Mononuclear cell (primary cell): ENCODE measurements around the gene GLP2R. TPM values are rescaled to one million over a fixed set of nuclear protein-coding genes. Genes with fewer than 3 reads are reported as not detected.

Experiments
- H3K27me3 ChIP-seq: 2 replicates; pipeline ENCODE4 v1.6.0; 2011; ENCODE audit warnings: low read length, control low read depth; ENCODE audit not compliant: insufficient read depth
- H3K4me1 ChIP-seq: 2 replicates; pipeline ENCODE4 v1.5.1; 2011; ENCODE audit warnings: mild to moderate bottlenecking, low read length, control low read depth; ENCODE audit not compliant: insufficient read depth
- H3K4me3 ChIP-seq: 2 replicates; pipeline ENCODE4 v1.5.1; 2011; ENCODE audit warnings: mild to moderate bottlenecking, low read length, moderate library complexity
- H3K9me3 ChIP-seq: 2 replicates; pipeline ENCODE4 v1.5.1; 2011; ENCODE audit warnings: low read depth, mild to moderate bottlenecking, control low read depth, low read length
- total RNA-seq: library from RNA; depleted of rRNA; stranded (reverse); fragments of >200 nt; gene quantifications from one replicate; pipeline ENCODE4 v1.2.3, GENCODE V29; 2012

GLP2R gene
- total RNA-seq, 1 donor: not detected

DNA sequence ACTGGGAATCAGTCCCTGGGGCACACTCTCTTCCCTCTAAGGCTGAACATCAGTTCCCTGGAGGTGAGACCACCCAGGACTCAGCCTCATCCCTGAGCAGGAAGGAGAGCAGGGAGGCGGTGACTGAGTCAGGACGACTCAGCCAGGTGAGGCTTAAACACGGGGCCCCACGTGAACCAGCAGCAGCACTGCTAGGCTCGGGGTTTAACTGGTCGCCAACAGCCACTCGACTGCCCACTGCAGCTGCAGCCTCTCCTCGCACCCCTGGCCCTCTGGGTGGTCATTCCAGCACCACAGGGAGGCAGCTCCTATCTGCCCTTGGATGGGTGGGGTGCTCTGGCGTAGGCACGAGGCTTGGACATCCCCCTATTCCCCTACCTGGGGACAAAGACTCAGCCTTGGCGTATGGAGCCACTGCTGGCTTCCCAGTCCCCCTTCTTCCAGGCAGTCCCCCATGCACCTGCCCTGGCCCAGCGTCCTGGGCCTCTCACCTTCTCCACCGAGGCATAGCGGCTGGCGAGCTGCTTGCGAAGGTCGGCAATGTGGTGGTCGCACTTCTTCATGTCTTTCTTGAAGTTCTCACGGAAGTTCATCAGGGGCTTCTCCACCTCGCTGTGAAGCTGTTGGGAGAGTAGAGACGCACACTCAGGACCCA, 100.6 kb downstream of the GLP2R start:
- Histone ChIP-seq H3K4me3 (no peak overlapping the region), H3K27me3 (no peaks in the 10 kb centered on the region), H3K9me3 (no peaks in the 10 kb centered on the region), H3K4me1 (no peaks in the 10 kb centered on the region)

DNA sequence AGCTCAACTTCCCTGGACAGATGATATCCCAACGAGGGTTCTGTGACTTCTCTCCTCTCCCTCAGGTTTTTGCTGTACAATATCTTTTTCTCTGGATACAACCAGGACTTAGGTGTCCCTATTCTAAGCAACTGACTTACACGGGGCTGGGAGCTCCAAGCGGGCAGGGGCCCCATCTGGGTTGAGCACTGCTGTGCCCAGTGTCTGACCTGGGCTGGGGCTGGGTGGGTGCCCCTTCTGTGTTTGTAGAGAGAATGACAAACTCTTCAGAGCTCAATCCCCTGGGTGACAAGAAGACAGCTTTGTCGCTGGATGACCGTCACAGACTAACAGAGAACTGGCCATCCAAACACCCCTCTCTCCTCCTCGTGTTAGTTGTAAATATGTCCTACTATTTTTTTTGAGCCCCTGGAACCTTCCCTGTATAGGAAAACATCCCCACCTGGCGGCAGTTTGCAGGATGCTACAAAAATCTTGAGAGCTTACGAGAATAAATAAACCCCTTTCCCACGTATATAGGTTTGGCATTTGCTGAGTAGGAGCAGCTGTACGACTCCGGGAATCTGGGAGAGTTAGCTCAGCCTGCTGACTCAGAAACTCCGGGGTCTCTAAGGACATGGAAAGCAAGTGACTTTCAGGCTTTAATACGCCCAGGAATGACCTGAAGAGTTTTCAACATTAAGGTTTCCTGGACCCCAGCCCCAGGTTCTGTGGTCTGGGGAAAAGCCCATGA, 103.0 kb downstream of the GLP2R start:
- H3K9me3 ChIP-seq: no peaks in the 10 kb centered on the region
- H3K4me1 ChIP-seq: no peaks in the 10 kb centered on the region
- no peak overlapping the region for H3K4me3 ChIP-seq

DNA sequence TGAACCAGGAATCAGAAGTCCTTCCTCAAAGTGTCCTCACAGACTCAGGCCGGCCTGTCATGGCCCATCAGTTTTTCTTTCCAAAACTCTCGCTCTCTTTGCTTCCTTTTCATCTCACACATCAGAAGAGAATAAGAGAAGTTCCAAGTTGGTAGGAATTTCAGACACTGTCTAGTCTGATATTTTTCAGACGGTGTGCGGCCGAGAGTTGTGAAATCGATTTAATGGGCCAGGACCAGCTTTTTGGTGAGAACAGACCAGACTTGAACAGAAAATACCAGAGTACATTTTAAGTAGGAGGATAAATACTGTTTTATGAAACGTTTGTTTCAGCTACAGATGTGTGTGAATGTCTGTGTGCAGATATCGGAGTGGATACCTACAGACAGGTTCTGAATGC, 104.1 kb downstream of the GLP2R start:
- Histone ChIP-seq H3K27me3 (no peaks in the 10 kb centered on the region), H3K4me1 (no peaks in the 10 kb centered on the region), H3K4me3 (no peak overlapping the region), H3K9me3 (no peaks in the 10 kb centered on the region)

More for the DNA sequence above, 103.0 kb downstream of the GLP2R start:
- no peaks in the 10 kb centered on the region for H3K27me3 ChIP-seq

DNA sequence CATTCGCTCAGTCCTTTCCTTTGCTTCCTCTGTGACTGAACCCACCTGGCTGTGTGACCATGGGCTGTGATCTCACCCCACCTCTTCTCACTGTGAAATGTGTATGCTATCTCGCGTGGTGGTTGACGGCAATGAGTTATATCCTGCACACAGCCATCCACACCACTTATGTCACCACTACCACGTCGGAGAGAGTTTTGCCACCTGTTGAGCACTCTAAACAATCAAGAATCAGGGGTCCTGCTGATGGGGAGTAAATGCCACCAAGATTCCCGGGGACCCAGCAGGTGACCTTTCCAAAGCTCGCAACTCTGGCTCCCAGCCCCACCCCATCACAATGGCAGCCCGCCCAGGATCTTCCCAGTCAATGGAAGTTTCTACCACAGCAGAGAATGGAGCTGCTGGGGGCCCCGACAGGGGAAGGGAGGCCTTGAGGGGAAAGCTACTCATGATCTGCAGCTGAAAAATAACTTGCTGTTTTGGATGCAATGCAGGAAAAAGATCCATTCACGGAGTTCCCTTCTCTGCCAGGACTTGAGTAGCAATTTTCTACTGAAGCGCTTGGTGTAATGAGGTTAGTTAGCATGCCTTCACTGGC, 105.5 kb downstream of the GLP2R start:
- Histone ChIP-seq H3K9me3 (no peaks in the 10 kb centered on the region), H3K4me1 (no peaks in the 10 kb centered on the region), H3K27me3 (no peaks in the 10 kb centered on the region), H3K4me3 (no peak overlapping the region)

DNA sequence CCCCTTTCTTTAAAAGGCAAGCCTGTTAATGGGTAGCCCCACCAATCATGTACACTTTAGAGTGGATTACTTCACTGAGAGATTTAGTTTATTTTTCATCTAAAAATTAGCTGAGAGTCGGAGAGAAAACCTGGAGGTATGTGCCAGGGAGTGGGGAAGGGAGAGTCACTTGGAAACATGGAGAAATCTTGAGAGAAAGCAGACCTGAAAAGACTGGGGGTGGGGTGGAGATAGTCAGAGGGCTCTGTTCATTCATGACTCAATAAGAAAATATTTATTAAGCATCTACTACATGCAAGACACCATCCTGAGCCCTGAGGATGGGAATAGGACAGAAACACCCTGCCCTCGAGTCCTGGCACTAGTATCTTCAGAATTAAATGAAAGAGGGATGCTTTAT, 106.8 kb downstream of the GLP2R start:
- Histone ChIP-seq H3K4me3 (no peak overlapping the region), H3K9me3 (no peaks in the 10 kb centered on the region), H3K4me1 (no peaks in the 10 kb centered on the region), H3K27me3 (no peaks in the 10 kb centered on the region)

DNA sequence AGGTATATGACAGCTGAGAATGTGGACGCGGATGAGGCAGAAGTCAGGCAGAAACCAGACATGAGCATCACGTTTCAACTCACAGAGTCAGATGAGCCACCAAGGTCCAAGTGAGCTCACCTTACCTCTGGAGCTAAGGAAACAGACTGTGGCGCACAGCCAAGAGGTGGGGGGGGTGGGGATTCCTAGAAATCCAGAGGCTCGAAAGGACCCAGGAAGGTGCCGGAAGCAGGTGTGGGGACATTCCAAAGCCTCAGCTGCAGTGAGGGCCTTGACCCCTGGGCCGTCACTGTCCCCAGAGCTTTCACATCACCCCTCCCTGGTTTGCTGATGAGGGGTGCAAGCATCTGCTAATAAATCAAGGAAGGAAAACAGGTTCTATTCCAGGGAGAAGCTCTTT, 108.6 kb downstream of the GLP2R start:
- Histone ChIP-seq H3K4me1 (no peaks in the 10 kb centered on the region), H3K4me3 (no peak overlapping the region), H3K9me3 (no peaks in the 10 kb centered on the region), H3K27me3 (no peaks in the 10 kb centered on the region)

DNA sequence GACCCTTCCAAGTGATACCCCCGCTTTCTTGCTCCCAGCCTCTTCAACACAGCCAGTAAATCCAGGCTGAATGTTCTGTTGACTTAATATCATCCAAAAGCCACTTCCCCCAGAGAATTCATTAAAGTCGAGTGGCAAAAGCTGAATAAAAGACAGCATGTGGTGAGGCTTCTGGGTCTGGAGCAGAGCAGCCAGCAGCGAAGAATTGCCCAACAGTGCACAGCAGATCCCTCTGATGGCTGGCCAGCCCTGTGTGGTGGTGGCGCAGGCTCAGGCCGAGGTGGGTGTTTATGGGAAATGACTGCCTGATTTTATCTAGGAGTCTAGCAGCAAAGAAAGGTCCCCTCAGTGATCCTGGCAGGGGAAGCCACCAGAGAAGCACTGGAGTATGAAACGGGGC, 109.7 kb downstream of the GLP2R start:
- Histone ChIP-seq H3K4me1 (no peaks in the 10 kb centered on the region), H3K9me3 (no peaks in the 10 kb centered on the region), H3K4me3 (no peak overlapping the region), H3K27me3 (no peaks in the 10 kb centered on the region)

DNA sequence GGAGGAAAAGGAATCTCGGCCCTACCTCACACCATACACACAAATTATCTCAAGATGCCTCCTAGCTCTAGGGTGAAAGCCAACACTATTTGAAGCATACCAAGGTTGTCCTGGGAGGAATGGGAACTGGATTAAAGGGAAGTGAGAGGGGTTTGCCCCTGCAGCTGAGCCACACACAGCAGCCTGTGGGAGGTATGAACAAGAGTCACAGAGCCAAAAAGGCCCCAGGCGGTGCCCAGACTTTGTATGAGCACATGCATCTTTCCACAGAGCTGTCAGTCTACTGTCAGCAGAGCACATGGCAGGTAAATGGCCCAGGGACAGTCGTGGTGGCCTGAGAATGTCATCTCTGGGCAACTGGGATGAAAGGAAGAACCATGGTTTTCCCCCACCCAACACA, 110.4 kb downstream of the GLP2R start:
- Histone ChIP-seq H3K27me3 (no peaks in the 10 kb centered on the region), H3K4me1 (no peaks in the 10 kb centered on the region), H3K9me3 (no peaks in the 10 kb centered on the region), H3K4me3 (no peak overlapping the region)

DNA sequence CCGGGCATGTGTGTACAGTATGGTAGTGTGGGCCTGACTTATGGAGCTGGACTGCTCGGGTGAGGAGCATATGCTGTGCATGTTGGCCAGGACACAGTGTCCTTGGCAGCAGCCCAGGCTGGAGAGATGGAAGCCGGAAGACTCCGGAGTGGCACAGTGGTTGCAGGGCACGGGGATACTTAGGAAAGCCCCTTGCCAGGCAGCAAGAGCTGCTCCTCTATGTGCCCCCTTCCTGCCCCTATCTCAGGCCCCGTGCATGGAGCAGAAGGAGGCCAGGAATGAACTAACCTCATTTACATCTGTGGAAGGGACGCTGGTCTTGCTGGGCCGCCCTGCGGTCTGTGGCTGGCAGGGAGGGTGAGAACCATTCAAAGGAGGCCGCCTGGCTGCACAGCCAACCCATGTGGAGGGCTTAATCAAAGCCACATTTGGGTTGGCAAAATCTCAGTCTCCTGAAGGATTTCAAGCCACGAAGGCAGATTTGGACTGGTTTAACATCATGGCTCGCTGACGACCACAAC, 111.6 kb downstream of the GLP2R start:
- Histone ChIP-seq H3K4me1 (no peaks in the 10 kb centered on the region), H3K9me3 (no peaks in the 10 kb centered on the region), H3K27me3 (no peaks in the 10 kb centered on the region), H3K4me3 (no peak overlapping the region)

DNA sequence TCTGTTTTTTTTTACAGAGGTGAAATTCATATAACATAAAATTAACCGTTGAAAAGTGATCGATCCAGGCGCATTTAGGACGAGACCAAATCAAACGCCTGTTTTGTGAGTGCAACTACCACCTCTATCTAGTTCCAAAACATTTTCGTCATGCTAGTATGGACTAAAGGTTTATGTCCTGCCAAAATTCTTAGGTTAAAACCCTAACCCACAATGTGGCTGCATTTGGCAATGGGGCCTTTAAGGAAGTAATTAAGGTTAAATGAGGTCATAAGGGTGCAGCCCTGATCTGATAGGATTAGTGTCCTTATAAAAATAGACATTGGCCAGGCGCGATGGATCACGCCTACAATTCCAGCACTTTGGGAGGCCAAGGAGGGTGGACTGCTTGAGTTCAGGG, 112.2 kb downstream of the GLP2R start:
- Histone ChIP-seq H3K4me3 (no peak overlapping the region), H3K9me3 (no peaks in the 10 kb centered on the region), H3K4me1 (no peaks in the 10 kb centered on the region), H3K27me3 (no peaks in the 10 kb centered on the region)

DNA sequence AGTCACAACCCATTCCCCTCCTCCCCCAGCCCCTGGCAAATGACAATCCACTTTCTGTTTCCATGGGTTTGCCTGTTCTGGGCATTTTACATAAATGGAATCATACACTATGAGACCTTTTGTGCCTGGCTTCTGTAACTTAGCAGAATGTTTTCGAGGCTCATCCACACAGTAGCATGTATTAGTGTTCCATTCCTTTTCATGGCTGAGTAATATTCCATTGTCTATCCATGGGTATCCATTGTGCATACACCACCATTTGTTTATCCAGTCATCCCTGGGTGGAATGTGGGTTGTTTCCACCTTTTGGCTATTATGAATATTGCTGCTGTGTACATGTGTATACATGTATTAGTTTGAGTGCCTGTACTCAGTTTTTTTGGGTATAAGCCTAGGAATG, 113.0 kb downstream of the GLP2R start:
- Histone ChIP-seq H3K27me3 (no peaks in the 10 kb centered on the region), H3K9me3 (no peaks in the 10 kb centered on the region), H3K4me3 (no peak overlapping the region), H3K4me1 (no peaks in the 10 kb centered on the region)

DNA sequence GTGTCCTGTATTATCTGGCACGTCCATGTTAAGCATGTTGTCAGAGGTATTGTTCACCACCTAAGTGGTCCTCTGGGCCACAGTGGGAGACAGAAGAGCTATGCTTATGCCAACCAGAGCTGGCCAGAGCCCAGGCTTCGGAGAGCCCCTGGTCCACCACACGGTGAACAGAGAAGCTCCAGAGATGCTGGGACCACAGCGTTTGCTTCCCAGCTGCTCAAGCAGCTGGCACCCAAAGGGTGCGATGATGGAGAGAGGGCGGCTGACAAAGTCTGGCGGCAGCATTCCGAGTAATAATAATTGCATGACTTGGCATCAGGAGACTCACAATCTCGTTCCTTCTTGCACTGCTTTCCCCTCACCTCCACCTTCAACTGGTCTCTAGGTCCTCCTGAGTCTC, 115.1 kb downstream of the GLP2R start:
- H3K9me3 ChIP-seq: no peaks in the 10 kb centered on the region

DNA sequence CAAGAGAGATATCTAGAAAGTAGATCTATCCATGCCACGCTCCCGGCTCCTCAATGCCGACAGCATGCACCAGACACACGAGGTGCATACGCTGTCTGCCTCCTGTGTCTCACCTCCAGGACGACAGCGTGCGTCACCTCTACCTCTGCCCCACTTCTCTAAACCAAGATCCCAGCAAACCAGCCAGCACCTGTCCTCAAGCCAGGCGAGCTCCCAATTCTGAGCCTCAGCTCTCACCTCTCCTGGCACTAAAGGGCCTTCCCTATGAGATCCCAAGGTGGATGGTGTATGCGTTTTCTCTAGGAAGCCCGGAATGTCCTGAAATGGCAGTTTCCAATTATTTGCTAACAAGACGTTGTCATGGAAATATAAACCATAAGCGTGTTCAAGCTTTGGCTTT, 115.6 kb downstream of the GLP2R start:
- H3K27me3 ChIP-seq: no peaks in the 10 kb centered on the region
- no peaks in the 10 kb centered on the region for H3K9me3 ChIP-seq
- H3K4me3 ChIP-seq: no peak overlapping the region
- H3K4me1 ChIP-seq: no peaks in the 10 kb centered on the region

More for the DNA sequence above, 115.1 kb downstream of the GLP2R start:
- H3K4me3 ChIP-seq: no peak overlapping the region
- H3K4me1 ChIP-seq: no peaks in the 10 kb centered on the region
- H3K27me3 ChIP-seq: no peaks in the 10 kb centered on the region
